DND-41 (cell line): ENCODE results near the gene SPAG16.

ENCODE experiments used
- EZH2 ChIP-seq: IDR thresholded peaks from 3 replicates; pipeline ENCODE4 v1.6.1; 2012; ENCODE audit warnings: borderline replicate concordance, low read depth, mild to moderate bottlenecking, moderate library complexity, low read length, inconsistent platforms; ENCODE audit not compliant: severe bottlenecking
- TF ChIP-seq, protein P1 (sequence below): IDR thresholded peaks from 2 replicates; pipeline ENCODE4 v1.5.1; 2012; ENCODE audit warnings: borderline replicate concordance, low read length, moderate library complexity, mild to moderate bottlenecking; ENCODE audit not compliant: poor library complexity, severe bottlenecking; ENCODE audit errors: extremely low read depth

GRCh38 chr2:214038186-214038585, 753.9 kb downstream of the SPAG16 start:
- TF ChIP-seq EZH2 = no peak
- TF ChIP-seq, protein P1, sequence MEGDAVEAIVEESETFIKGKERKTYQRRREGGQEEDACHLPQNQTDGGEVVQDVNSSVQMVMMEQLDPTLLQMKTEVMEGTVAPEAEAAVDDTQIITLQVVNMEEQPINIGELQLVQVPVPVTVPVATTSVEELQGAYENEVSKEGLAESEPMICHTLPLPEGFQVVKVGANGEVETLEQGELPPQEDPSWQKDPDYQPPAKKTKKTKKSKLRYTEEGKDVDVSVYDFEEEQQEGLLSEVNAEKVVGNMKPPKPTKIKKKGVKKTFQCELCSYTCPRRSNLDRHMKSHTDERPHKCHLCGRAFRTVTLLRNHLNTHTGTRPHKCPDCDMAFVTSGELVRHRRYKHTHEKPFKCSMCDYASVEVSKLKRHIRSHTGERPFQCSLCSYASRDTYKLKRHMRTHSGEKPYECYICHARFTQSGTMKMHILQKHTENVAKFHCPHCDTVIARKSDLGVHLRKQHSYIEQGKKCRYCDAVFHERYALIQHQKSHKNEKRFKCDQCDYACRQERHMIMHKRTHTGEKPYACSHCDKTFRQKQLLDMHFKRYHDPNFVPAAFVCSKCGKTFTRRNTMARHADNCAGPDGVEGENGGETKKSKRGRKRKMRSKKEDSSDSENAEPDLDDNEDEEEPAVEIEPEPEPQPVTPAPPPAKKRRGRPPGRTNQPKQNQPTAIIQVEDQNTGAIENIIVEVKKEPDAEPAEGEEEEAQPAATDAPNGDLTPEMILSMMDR = no peak
